ENCODE data around the gene MBD2.

DNA sequence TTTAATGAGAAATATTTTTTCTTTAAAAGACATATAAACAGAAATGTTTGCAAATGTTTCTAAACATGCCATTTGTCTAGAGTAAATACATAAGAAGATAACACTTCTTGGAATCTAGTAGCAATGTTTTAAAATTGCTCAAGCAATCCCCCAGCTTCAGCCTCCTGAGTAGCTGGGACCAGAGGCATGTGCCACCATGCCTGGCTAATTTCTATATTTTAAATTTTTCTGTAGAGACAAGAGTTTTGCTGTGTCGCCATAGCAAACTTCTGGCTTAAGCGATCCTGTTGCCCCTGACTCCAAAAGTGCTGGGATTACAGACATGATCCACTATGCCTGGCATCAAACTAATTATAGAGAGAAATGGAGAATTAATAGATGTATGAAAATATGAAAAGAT, 14.6 kb upstream of the MBD2 start:
- TF ChIP-seq, protein P1, sequence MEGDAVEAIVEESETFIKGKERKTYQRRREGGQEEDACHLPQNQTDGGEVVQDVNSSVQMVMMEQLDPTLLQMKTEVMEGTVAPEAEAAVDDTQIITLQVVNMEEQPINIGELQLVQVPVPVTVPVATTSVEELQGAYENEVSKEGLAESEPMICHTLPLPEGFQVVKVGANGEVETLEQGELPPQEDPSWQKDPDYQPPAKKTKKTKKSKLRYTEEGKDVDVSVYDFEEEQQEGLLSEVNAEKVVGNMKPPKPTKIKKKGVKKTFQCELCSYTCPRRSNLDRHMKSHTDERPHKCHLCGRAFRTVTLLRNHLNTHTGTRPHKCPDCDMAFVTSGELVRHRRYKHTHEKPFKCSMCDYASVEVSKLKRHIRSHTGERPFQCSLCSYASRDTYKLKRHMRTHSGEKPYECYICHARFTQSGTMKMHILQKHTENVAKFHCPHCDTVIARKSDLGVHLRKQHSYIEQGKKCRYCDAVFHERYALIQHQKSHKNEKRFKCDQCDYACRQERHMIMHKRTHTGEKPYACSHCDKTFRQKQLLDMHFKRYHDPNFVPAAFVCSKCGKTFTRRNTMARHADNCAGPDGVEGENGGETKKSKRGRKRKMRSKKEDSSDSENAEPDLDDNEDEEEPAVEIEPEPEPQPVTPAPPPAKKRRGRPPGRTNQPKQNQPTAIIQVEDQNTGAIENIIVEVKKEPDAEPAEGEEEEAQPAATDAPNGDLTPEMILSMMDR (IDR thresholded peaks at IDR 0.05), result no peak
- TF ChIP-seq EP300 (IDR thresholded peaks at IDR 0.05), result no peak
